Uterus (tissue), 2 donors: ENCODE data around the gene RASL10B.

Experiments
- POLR2A ChIP-seq, 2 donors: fragments of 450-650 bp; IDR thresholded peaks; one replicate each; pipeline ENCODE4 v1.6.1; 2016; ENCODE audit warnings: antibody characterized with exemption in 2 of 2, mild to moderate bottlenecking in 1 of 2, moderate library complexity in 1 of 2
- TF ChIP-seq, protein P1 (sequence below), 4 experiments: fragments of 200-600 bp in 2 of 4; fragments of 450-650 bp in 2 of 4; sonication (generic) in 2 of 4; IDR thresholded peaks; one replicate each; pipeline ENCODE4 v1.5.1; 2016 to 2019; ENCODE audit warnings: antibody characterized with exemption in 4 of 4, mild to moderate bottlenecking in 2 of 4, moderate library complexity in 1 of 4

- TF ChIP-seq, protein P1, sequence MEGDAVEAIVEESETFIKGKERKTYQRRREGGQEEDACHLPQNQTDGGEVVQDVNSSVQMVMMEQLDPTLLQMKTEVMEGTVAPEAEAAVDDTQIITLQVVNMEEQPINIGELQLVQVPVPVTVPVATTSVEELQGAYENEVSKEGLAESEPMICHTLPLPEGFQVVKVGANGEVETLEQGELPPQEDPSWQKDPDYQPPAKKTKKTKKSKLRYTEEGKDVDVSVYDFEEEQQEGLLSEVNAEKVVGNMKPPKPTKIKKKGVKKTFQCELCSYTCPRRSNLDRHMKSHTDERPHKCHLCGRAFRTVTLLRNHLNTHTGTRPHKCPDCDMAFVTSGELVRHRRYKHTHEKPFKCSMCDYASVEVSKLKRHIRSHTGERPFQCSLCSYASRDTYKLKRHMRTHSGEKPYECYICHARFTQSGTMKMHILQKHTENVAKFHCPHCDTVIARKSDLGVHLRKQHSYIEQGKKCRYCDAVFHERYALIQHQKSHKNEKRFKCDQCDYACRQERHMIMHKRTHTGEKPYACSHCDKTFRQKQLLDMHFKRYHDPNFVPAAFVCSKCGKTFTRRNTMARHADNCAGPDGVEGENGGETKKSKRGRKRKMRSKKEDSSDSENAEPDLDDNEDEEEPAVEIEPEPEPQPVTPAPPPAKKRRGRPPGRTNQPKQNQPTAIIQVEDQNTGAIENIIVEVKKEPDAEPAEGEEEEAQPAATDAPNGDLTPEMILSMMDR (IDR thresholded peaks at IDR 0.05), result no peak
- no peak for TF ChIP-seq POLR2A (IDR thresholded peaks at IDR 0.05)
Observed at GRCh38 chr17:35730400-35731005, 936 bp upstream of the RASL10B start.
